Endodermal cell (in vitro differentiated cells): Measurements from ENCODE around the gene SCN3A. TPM values are rescaled to one million over a fixed set of nuclear protein-coding genes. Genes with fewer than 3 reads are reported as not detected.

Source experiments
- DNase-seq: peaks from one replicate; pipeline ENCODE4 v3.0.0-alpha.2; 2017
- H3K27ac ChIP-seq: 2 replicates; pipeline ENCODE4 v1.5.1; 2013; ENCODE audit warnings: mild to moderate bottlenecking, low read depth, low read length, moderate library complexity
- H3K27me3 ChIP-seq: 2 replicates; pipeline ENCODE4 v1.6.1; 2013; ENCODE audit warnings: mild to moderate bottlenecking, low read length, moderate library complexity; ENCODE audit not compliant: insufficient read depth, control insufficient read depth, poor library complexity, severe bottlenecking
- H3K36me3 ChIP-seq: 2 replicates; pipeline ENCODE4 v1.7.0; 2013; ENCODE audit warnings: mild to moderate bottlenecking, low read length, moderate library complexity; ENCODE audit not compliant: control insufficient read depth, insufficient read depth
- H3K4me1 ChIP-seq: one replicate; pipeline ENCODE4 v1.7.0; 2013; ENCODE audit warnings: low read length; ENCODE audit not compliant: control insufficient read depth, insufficient read depth
- H3K4me3 ChIP-seq: 2 replicates; pipeline ENCODE4 v1.5.1; 2013; ENCODE audit warnings: mild to moderate bottlenecking, low read length, moderate library complexity
- H3K9ac ChIP-seq: 2 replicates; pipeline ENCODE4 v1.6.1; 2013; ENCODE audit warnings: mild to moderate bottlenecking, low read length, moderate library complexity; ENCODE audit not compliant: poor library complexity, severe bottlenecking; ENCODE audit errors: extremely low read depth
- H3K9me3 ChIP-seq: 2 replicates; pipeline ENCODE4 v1.6.1; 2013; ENCODE audit warnings: mild to moderate bottlenecking, low read length, moderate library complexity; ENCODE audit not compliant: control insufficient read depth
- H3K27ac Mint-ChIP-seq: 2 replicates; pipeline ENCODE4 v1.8.0; 2020; ENCODE audit warnings: mixed read lengths
- H3K27me3 Mint-ChIP-seq: 2 replicates; pipeline ENCODE4 v1.8.0; 2021; ENCODE audit warnings: mild to moderate bottlenecking, mixed read lengths; ENCODE audit not compliant: insufficient read depth
- H3K36me3 Mint-ChIP-seq: 2 replicates; pipeline ENCODE4 v1.8.0; 2020; ENCODE audit warnings: low read depth, mixed read lengths
- H3K4me1 Mint-ChIP-seq: 2 replicates; pipeline ENCODE4 v1.8.0; 2020; ENCODE audit warnings: mixed read lengths
- H3K4me3 Mint-ChIP-seq: 2 replicates; pipeline ENCODE4 v1.8.0; 2020; ENCODE audit warnings: mild to moderate bottlenecking, moderate library complexity, mixed read lengths
- H3K9me3 Mint-ChIP-seq: 2 replicates; pipeline ENCODE4 v1.8.0; 2020; ENCODE audit warnings: mild to moderate bottlenecking, mixed read lengths
- CTCF ChIP-seq: fragments of 200-600 bp; sonication (generic); conservative IDR thresholded peaks from 2 replicates; pipeline ENCODE4 v1.5.0; 2021; ENCODE audit warnings: antibody characterized with exemption, mild to moderate bottlenecking
- WGBS, 2 experiments: methylation state at CpG; one replicate each; pipeline versions ENCODE4 v1.1.5 to v1.1.7; 2013; ENCODE audit warnings: missing lambda C conversion rate in 2 of 2, mixed read lengths in 1 of 2; ENCODE audit not compliant: insufficient coverage in 1 of 2, insufficient read length in 1 of 2; 5-methylcytosine and 5-hydroxymethylcytosine counted together
- total RNA-seq, 2 donors: library from RNA; stranded (reverse); fragmentation: NEBNext Ultra II Directional in 1 of 2; extraction: Animal tissue kit (Norgen Biotek cat#: 25700) in 1 of 2; gene quantifications; 2 replicates in 1 of 2; 3 replicates in 1 of 2; pipeline ENCODE4 v1.2.1, GENCODE V29; 2021

Gene SCN3A
- total RNA-seq, 2 donors from 2014 or later: 0.09 to 0.24 TPM

GRCh38 chr2:165067643-165068486 lies 136.0 kb downstream of the SCN3A start:
- Mint-ChIP-seq H3K27me3 (no peaks in the 10 kb centered on the region), H3K4me3 (peak overlapping the region; percentile 49), H3K36me3 (no peaks in the 10 kb centered on the region), H3K27ac (peak overlapping the region; percentile 93), H3K4me1 (peaks cover 23% of the 10 kb centered on the region), H3K9me3 (no peaks in the 10 kb centered on the region)
- H3K4me1 ChIP-seq: no peaks in the 10 kb centered on the region
- no peaks in the 10 kb centered on the region for H3K36me3 ChIP-seq
- no peak for TF ChIP-seq CTCF
- 0 to 14% methylated on average over 3 to 12 of the region's 12 CpGs for WGBS, 2 experiments
- no peaks in the 10 kb centered on the region for H3K9me3 ChIP-seq
- no peak overlapping the region for H3K9ac ChIP-seq
- peak; percentile 92 for DNase-seq
- no peaks in the 10 kb centered on the region for H3K27me3 ChIP-seq
- H3K4me3 ChIP-seq: no peak overlapping the region
- peak overlapping the region; percentile 95 for H3K27ac ChIP-seq

- no peak for DNase-seq
- H3K27ac Mint-ChIP-seq: no peak overlapping the region
- H3K27me3 Mint-ChIP-seq: no peaks in the 10 kb centered on the region
- Histone ChIP-seq H3K4me1 (no peaks in the 10 kb centered on the region), H3K4me3 (no peak overlapping the region), H3K27me3 (no peaks in the 10 kb centered on the region), H3K9ac (no peak overlapping the region), H3K9me3 (no peaks in the 10 kb centered on the region), H3K36me3 (no peaks in the 10 kb centered on the region), H3K27ac (no peak overlapping the region)
- TF ChIP-seq CTCF: no peak
- peaks cover 16% of the 10 kb centered on the region for H3K4me1 Mint-ChIP-seq
- H3K36me3 Mint-ChIP-seq: no peaks in the 10 kb centered on the region
- H3K4me3 Mint-ChIP-seq: no peak overlapping the region
- H3K9me3 Mint-ChIP-seq: no peaks in the 10 kb centered on the region
- WGBS, 2 experiments: 88 to 100% methylated on average over 3 of the region's 3 CpGs
Measured at GRCh38 chr2:165064743-165065142, 139.1 kb downstream of the SCN3A start.

GRCh38 chr2:165060411-165060810 lies 143.4 kb downstream of the SCN3A start:
- Mint-ChIP-seq H3K27ac (no peak overlapping the region), H3K36me3 (no peaks in the 10 kb centered on the region), H3K4me3 (no peak overlapping the region), H3K9me3 (no peaks in the 10 kb centered on the region), H3K27me3 (no peaks in the 10 kb centered on the region), H3K4me1 (peaks cover 2% of the 10 kb centered on the region)
- H3K27me3 ChIP-seq: no peaks in the 10 kb centered on the region
- WGBS, 2 experiments: 100% methylated on average over 2 of the region's 2 CpGs; no CpG with 5 or more reads in 1 of the 2 experiments
- no peak overlapping the region for H3K4me3 ChIP-seq
- no peak overlapping the region for H3K9ac ChIP-seq
- TF ChIP-seq CTCF: no peak
- no peaks in the 10 kb centered on the region for H3K4me1 ChIP-seq
- DNase-seq: no peak
- no peaks in the 10 kb centered on the region for H3K9me3 ChIP-seq
- H3K36me3 ChIP-seq: no peaks in the 10 kb centered on the region
- no peak overlapping the region for H3K27ac ChIP-seq
